Upper lobe of right lung (tissue), 1 donor: ENCODE results near the gene CCNJ. TPM values are rescaled to one million over a fixed set of nuclear protein-coding genes. Genes with fewer than 3 reads are reported as not detected.

Experiments used
- ATAC-seq: fragments of 200-7000 bp; cut with Tn5 transposase; one replicate; pipeline ENCODE4 v1.9.1; 2020; ENCODE audit warnings: mild to moderate bottlenecking, moderate library complexity
- DNase-seq: peaks from one replicate; pipeline ENCODE4 v3.0.0-alpha.2; 2020
- H3K27ac ChIP-seq: fragments of 200-600 bp; one replicate; pipeline ENCODE4 v1.8.0; 2022
- H3K27me3 ChIP-seq: fragments of 200-600 bp; one replicate; pipeline ENCODE4 v1.8.0; 2022; ENCODE audit warnings: mild to moderate bottlenecking
- H3K36me3 ChIP-seq: fragments of 200-600 bp; one replicate; pipeline ENCODE4 v1.8.0; 2022
- H3K4me1 ChIP-seq: fragments of 200-600 bp; one replicate; pipeline ENCODE4 v1.8.0; 2022
- H3K4me3 ChIP-seq: fragments of 200-600 bp; one replicate; pipeline ENCODE4 v1.8.0; 2022; ENCODE audit warnings: mild to moderate bottlenecking
- H3K9me3 ChIP-seq: fragments of 200-600 bp; one replicate; pipeline ENCODE4 v1.8.0; 2022
- CTCF ChIP-seq: fragments of 200-600 bp; IDR thresholded peaks from one replicate; pipeline ENCODE4 v1.8.0; 2022; ENCODE audit warnings: antibody characterized with exemption
- intact Hi-C: fragments of 100-400 bp; cut with DNase I; formaldehyde crosslinking; loops from one replicate; pipeline ENCODE4 v1.11.0; 2022
- microRNA-seq: library from miRNA; unstranded; fragments of <30 nt; microRNA quantifications from one replicate; pipeline ENCODE4 v1.2.0, GENCODE V29; 2020; ENCODE audit warnings: borderline microRNAs expressed
- total RNA-seq: library from RNA; stranded (reverse); fragmentation: NEBNext Ultra II Directional; extraction: Animal tissue kit (Norgen Biotek cat#: 25700); gene quantifications from one replicate; pipeline ENCODE4 v1.2.1, GENCODE V29; 2021
- donor health status: DM: no; HTN: yes; CAD: no; lungs with severe emphysema.

The CCNJ gene
- total RNA-seq, 1 donor from 2014 or later = 8.4 TPM

GRCh38 chr10:96093948-96094347 lies 50.6 kb downstream of the CCNJ start:
- no peak for TF ChIP-seq CTCF
- Histone ChIP-seq H3K27ac (no peak overlapping the region), H3K4me1 (peaks cover 5% of the 10 kb centered on the region), H3K36me3 (no peaks in the 10 kb centered on the region), H3K9me3 (no peaks in the 10 kb centered on the region), H3K27me3 (peaks cover 58% of the 10 kb centered on the region), H3K4me3 (no peak overlapping the region)
- intact Hi-C loops = no loop called here
- ATAC-seq = no peak
- DNase-seq = no peak

GRCh38 chr10:96096958-96097357 lies 53.6 kb downstream of the CCNJ start:
- no peak for DNase-seq
- Histone ChIP-seq H3K9me3 (no peaks in the 10 kb centered on the region), H3K36me3 (no peaks in the 10 kb centered on the region), H3K4me1 (no peaks in the 10 kb centered on the region), H3K27ac (no peak overlapping the region), H3K27me3 (peaks cover 84% of the 10 kb centered on the region), H3K4me3 (no peak overlapping the region)
- TF ChIP-seq CTCF = no peak
- ATAC-seq = no peak
- intact Hi-C loops = no loop called here

- intact Hi-C loops = no loop called here
- H3K36me3 ChIP-seq = no peaks in the 10 kb centered on the region
- no peaks in the 10 kb centered on the region for H3K9me3 ChIP-seq
- no peak overlapping the region for H3K27ac ChIP-seq
- H3K27me3 ChIP-seq = peaks cover 77% of the 10 kb centered on the region
- DNase-seq = no peak
- H3K4me3 ChIP-seq = no peak overlapping the region
- TF ChIP-seq CTCF = no peak
- no peaks in the 10 kb centered on the region for H3K4me1 ChIP-seq
- no peak for ATAC-seq
Observed at GRCh38 chr10:96097865-96098264, 54.5 kb downstream of the CCNJ start.

GRCh38 chr10:96107623-96108038 lies 64.2 kb downstream of the CCNJ start:
- H3K36me3 ChIP-seq = no peaks in the 10 kb centered on the region
- no peak overlapping the region for H3K4me3 ChIP-seq
- no peaks in the 10 kb centered on the region for H3K4me1 ChIP-seq
- peaks cover 56% of the 10 kb centered on the region for H3K27me3 ChIP-seq
- intact Hi-C loops = no loop called here
- TF ChIP-seq CTCF = no peak
- no peak for DNase-seq
- H3K9me3 ChIP-seq = no peaks in the 10 kb centered on the region
- ATAC-seq = no peak
- no peak overlapping the region for H3K27ac ChIP-seq

Small RNA genes lying within 50 kb of the gene (microRNA-seq; reads per million reads assigned to microRNA genes)
- 5.9 reads per million, percentile 32 among the genes with 10 or more reads in this experiment for gene MIR3157

Other genes with a start within 250 kb of the CCNJ start
- gene CC2D2B, start 135.6 kb upstream of the CCNJ start, total RNA-seq = 2.8 TPM
- 17.9 TPM for gene ZNF518A, start 86.7 kb downstream of the CCNJ start, total RNA-seq
- 8.8 TPM for gene BLNK, start 228.0 kb downstream of the CCNJ start, total RNA-seq